Cortex of kidney (tissue), 1 donor: ENCODE measurements around the gene SETBP1.

ENCODE experiments used
- DNase-seq: peaks from one replicate; lab custom pipeline; 2025; lab: John Stamatoyannopoulos, UW

The SETBP1 gene

DNA sequence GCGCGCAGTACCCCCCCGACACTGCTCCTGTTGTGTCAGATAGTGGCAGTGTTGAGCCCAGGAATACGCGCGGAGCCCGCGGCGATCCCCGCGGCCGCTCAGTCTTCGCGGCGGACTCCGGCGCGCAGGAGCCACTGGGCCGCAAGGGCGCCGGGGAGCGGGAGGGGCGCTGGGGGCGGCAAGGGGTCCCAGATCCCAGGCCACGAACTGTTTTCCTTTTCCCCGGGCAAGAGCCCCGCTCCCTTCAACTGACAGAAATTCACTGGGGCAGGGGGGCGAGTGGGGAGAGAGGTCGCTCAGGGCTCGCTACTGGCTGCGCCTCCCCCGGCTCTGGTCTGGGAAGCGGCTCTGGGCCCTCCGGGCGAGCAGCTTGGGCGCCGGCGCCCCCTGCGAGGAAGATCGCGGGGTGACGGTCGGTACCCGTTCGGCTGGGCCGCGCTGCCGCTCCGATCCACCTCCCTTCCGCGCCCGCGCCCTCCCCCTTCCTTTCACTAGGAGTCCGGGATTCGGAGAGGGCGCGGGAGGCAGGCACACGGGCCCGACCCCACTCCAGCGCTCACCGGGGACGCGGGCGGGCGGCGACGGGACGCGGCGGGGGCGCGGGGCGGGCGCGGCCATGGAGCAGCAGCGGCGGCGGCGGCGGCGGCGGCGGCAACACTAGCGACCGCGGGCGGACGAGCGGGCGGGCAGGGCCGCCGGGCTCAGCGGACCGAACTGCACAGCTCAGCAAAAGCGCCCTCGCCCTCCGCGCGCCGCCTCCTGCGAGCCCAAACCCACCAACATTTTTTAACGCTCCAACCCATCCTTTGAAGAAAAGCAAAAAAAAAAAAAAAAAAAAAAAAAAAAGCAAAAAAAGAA lies 1.4 kb upstream of the SETBP1 start:
- DNase-seq, result no peak

GRCh38 chr18:44679914-44680272 lies 795 bp upstream of the SETBP1 start:
- DNase-seq, result no peak

GRCh38 chr18:44681076-44681970 lies 635 bp downstream of the SETBP1 start:
- DNase-seq, result no peak

DNA sequence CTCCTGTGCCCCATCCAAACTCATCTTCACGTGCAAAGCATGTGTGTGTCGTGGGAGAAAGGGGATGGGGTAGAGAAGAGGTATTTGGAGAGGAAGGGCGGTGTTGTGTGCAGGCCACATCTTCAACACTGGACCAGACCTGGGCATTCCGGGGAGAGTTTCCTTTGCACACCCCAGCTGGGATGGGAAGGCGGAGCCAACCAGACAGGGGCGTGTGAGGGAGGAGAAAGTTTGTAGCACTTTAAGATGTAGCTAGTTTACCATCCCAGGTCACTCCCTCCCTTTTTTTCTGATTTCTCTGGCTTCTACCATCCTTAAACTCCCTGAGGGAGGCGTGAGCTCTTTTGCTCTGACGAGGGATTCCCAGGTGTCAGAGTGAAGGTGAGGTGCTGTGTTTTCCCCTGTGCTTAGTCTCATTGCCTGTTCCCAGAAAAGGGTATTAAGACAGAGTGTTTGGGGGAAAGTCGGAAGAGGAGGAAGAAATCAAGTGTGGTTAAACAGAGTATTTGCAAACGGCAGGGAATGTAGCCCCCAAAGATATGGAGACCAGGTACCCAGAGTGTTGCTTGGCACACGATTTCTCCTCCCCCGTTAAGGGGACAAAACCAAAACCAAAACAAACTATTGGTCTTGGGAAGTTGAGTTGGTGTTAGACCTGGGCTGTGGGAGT lies 1.6 kb downstream of the SETBP1 start:
- no peak for DNase-seq

DNA sequence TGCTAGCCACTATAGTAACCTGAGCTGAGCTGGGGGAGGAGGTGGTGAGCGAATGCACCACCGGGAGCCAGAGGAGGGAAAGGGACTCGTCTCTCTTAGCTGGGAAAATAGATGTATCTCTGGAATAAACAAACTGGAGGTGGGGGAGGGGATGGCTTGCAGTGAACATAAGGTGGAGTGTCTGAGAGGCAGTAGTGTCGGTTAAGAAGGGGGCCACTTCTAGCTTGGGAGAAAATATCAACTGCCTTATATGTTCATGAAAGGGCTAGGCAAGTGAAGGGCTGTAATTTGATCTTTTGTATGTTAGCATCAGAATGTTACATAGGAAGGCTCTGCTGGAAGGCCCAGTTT lies 2.2 kb downstream of the SETBP1 start:
- DNase-seq, result no peak

GRCh38 chr18:44683556-44683955 lies 2.9 kb downstream of the SETBP1 start:
- no peak for DNase-seq

DNA sequence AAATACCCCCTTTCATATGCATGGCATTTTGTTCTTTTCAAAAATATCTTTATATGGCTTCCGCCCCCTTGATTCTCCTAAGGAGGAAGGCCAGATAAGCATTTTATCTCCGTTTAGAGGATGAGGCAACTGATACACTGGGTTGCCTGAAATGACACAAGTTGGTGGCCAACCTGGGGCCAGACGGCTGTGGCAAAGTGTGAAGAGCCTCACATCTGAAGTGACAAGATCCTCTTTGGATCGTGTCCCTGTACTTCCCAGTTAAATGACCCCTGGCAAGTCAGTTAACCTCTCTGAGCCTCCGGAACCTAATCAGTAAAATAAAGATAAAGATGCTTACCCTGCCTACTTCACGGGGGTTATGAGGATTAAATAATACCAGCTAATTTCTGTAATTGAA lies 4.6 kb downstream of the SETBP1 start:
- DNase-seq, result no peak

DNA sequence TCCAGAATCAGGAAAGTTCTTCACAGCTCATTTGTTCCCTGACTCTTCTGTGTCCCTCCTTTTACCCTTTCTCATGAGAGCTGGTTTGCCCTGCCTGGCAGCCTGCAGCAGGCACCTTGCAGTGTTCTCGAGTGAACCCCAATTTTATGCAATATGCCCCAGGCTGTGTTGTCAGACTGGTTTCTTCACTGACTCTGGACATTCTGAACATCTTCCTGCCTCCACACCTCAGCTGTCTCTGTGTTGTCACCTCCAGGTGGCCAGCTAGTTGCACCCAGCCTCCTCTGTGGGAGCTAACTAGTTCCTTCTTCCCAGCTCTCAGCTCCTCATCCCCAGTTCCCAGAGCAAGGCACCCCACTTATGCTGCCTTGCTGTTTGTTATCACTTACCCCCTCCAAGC lies 5.5 kb downstream of the SETBP1 start:
- no peak for DNase-seq

DNA sequence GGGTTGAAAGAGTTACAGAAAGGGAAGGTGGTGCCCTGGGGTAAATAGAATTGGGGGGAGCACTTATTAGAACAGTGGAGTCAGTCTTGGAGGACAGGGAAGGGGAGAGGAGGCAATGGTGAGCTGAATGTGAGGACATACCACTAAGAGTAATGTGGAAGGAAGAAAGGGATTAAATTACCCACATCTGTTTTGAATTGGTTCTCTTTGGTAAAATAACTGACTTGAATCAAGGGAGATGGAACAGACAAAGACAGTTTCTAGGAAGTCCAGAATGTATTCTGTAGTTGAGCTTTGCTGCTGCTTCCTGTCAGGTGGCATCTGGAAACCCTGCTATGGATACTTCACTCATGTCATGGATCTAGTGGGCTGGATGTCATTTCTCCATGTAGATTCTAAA lies 6.7 kb downstream of the SETBP1 start:
- DNase-seq, result no peak

- no peak for DNase-seq
Measured at GRCh38 chr18:44689736-44690135, 9.0 kb downstream of the SETBP1 start.

DNA sequence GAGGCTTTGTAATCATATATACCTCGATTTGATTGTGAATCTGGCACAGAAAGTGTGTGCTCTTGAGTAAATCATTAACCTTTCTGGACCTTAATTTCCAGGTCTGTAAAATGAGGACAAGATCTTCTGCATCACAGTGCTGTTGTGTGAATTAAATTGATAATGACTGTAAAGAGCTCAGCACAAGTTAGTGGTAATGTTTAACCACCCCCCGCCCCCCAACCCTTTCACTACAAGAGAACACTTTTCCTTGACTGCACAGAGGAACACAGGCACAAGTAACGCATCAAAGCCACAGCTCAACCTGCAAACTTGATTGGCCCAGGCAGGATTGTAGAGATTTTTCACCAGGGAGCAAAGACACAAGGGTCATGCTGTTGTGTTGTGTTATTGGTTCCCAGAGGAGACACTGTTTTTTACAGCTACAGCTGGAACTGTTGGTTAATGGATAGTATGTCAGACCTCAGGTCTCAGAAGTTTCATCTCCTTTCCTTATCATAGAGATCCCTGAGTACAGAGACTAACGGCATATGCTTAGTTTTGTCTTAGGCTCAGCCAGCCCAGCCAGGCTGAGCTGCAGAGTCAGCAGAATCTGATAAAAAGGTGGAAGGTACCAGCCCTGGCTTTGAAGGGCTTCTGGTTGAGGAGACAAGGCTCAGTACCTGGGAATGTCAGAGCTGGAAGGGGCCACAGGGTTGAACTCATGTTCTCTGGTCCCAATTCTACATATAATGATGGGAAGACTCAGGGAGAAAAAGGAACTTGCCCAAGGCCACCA lies 10.6 kb downstream of the SETBP1 start:
- no peak for DNase-seq

GRCh38 chr18:44693030-44693784 lies 12.5 kb downstream of the SETBP1 start:
- no peak for DNase-seq

DNA sequence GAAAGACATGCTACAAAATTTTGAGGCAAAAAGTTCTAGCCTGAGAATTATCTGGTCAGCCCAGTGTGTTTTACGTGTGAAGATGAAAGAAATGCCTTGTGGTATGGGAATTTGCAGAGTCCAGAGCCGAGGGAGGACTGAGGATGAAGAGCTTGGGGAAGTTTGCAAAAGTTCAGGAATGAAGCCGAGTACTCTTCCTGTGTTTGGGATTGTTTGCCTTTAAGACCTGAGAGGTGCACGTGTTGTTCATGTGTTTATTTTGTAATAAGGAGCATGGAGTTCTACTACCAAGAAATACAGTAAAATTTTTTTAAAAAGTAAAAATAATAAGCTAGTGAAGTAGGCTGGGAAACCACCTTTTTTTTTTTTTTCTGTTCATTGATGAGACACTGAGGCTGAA lies 14.8 kb downstream of the SETBP1 start:
- no peak for DNase-seq

- DNase-seq, result no peak
Measured at GRCh38 chr18:44696892-44697291, 16.2 kb downstream of the SETBP1 start.

GRCh38 chr18:44697315-44697714 lies 16.6 kb downstream of the SETBP1 start:
- DNase-seq, result no peak

DNA sequence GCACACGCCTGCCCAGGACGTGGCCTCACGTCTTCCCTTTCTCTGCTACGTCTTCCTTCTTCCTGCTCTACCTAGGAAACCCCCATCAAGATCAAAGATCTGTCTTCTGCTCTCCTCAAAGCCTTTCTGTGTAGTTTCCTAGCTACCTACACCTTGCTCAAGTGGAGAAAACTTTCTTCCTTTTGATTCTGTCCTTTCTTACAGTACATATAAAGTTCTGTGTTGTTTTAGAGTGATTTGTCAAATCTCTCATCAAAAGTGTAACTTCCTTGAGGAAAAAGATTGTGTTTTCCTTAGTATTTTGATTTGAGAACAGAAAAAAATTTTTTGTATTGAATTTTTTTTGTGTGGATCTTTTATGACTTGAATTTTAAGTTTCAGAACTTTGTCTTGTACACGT lies 17.8 kb downstream of the SETBP1 start:
- no peak for DNase-seq

DNA sequence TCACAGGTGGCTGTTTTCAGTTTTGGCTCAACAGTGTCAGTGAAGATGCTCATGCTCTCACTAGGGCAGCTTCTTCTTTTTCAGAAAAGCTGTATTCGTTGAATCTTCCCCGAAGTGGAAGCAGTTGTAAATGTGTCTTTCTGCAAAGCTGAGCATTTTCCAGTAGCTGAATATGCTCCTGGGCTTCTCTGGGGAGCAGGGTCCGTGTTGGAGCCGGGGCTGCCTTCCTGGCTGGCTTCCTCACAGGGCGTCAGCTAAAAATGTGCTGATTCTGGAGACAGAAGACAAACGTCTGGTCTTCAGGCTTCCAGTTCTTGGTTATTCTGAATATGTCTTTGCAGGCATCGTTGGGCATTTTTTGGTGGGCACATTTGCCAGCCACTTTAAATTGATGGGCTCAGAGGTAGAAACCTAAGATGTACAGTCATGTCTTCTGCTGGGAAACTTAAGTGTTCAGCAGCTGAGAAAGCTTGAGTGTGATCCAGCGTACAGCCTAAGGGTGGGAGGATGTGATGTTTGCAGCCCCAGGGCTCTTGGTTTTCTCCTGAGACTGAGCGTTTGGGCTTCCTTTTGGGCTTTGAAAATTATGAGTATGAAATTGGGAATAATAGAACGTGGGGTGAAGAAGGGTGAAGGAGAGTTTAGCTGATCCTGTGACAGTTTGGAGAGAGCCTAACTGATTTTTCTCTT lies 19.0 kb downstream of the SETBP1 start:
- DNase-seq, result no peak

DNA sequence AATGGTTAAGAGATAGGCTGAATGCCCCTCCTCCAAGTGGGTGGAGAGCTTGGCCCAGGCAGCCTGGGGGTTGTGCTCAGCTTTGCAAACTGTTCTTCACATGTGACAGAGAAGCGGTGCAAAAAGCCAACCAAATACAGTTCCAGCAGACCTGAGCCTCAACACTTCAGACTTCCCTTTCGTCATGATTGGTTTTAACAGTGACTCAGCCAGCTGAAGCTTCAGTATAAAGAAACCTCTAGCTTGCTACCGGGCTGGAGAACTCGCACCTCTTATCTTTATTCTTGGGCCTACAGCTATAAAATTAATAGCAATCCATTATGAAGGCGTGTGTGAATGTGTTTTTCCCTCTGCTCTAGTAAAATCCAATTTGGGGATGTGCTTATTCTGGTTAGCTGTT lies 20.0 kb downstream of the SETBP1 start:
- no peak for DNase-seq

GRCh38 chr18:44701227-44701626 lies 20.5 kb downstream of the SETBP1 start:
- DNase-seq, result no peak

- no peak for DNase-seq
Measured at GRCh38 chr18:44702594-44702993, 21.9 kb downstream of the SETBP1 start.
